Ishikawa (cell line): ENCODE measurements around the gene LILRB5.

Experiments
- CEBPB ChIP-seq: IDR thresholded peaks from 2 replicates; pipeline ENCODE4 v1.6.1; 2012
- CREB1 ChIP-seq: IDR thresholded peaks from 2 replicates; pipeline ENCODE4 v1.6.1; 2012; ENCODE audit warnings: low read depth
- EGR1 ChIP-seq: IDR thresholded peaks from 2 replicates; pipeline ENCODE4 v1.6.1; 2012
- EP300 ChIP-seq: IDR thresholded peaks from 2 replicates; pipeline ENCODE4 v1.6.1; 2012; ENCODE audit warnings: borderline replicate concordance
- FOXM1 ChIP-seq: IDR thresholded peaks from 2 replicates; pipeline ENCODE4 v1.6.1; 2012; ENCODE audit warnings: low read depth, borderline replicate concordance
- MAX ChIP-seq: IDR thresholded peaks from 2 replicates; pipeline ENCODE4 v1.6.1; 2012
- NFIC ChIP-seq: IDR thresholded peaks from 2 replicates; pipeline ENCODE4 v1.6.1; 2012
- RAD21 ChIP-seq: IDR thresholded peaks from 2 replicates; pipeline ENCODE4 v1.6.1; 2012; ENCODE audit warnings: low read depth
- REST ChIP-seq: IDR thresholded peaks from 2 replicates; pipeline ENCODE4 v1.6.1; 2012; ENCODE audit warnings: low read depth, mild to moderate bottlenecking
- TAF1 ChIP-seq: IDR thresholded peaks from 2 replicates; pipeline ENCODE4 v1.6.1; 2012; ENCODE audit warnings: low read depth, mild to moderate bottlenecking
- TCF12 ChIP-seq: IDR thresholded peaks from 2 replicates; pipeline ENCODE4 v1.6.1; 2012; ENCODE audit warnings: low read depth
- YY1 ChIP-seq: IDR thresholded peaks from 2 replicates; pipeline ENCODE4 v1.6.1; 2012; ENCODE audit warnings: low read depth
- ZBTB7A ChIP-seq: IDR thresholded peaks from 2 replicates; pipeline ENCODE4 v1.6.1; 2012; ENCODE audit warnings: low read depth

- TF ChIP-seq YY1 (no peak), RAD21 (no peak), EGR1 (no peak), EP300 (no peak), REST (no peak), MAX (no peak), CEBPB (no peak), NFIC (no peak), TCF12 (no peak), TAF1 (no peak), ZBTB7A (no peak), CREB1 (no peak), FOXM1 (no peak)
Measured at GRCh38 chr19:54218259-54218658, 38.8 kb downstream of the LILRB5 start.
